AG04450 (cell line): ENCODE measurements around the gene PIGZ. TPM values are rescaled to one million over a fixed set of nuclear protein-coding genes. Genes with fewer than 3 reads are reported as not detected.

Experiments used
- CTCF ChIA-PET: fragments of 300-600, 350-600 bp; formaldehyde crosslinking; extraction: SDS; loops from one replicate; lab custom pipeline; 2022; ENCODE audit warnings: antibody characterized with exemption, inconsistent platforms; lab: Charles Lee
- POLR2A ChIA-PET: fragments of 350-600 bp; formaldehyde crosslinking; extraction: SDS; loops from one replicate; lab custom pipeline; 2021; ENCODE audit warnings: antibody characterized with exemption, inconsistent platforms; lab: Yijun Ruan, JAX
- DNase-seq: peaks from one replicate; pipeline ENCODE4 v3.0.0-alpha.2; 2011; ENCODE audit warnings: low read depth, low spot score
- H3K27ac ChIP-seq: one replicate; pipeline ENCODE4 v1.5.1; 2012; ENCODE audit warnings: low read depth, low read length, control low read depth
- H3K27me3 ChIP-seq: one replicate; pipeline ENCODE4 v1.6.0; 2012; ENCODE audit warnings: low read length; ENCODE audit not compliant: control insufficient read depth, insufficient read depth
- H3K4me3 ChIP-seq: 2 replicates; pipeline ENCODE4 v1.5.1; 2011; ENCODE audit warnings: mild to moderate bottlenecking, low read depth, low read length, control low read depth
- H3K9me3 ChIP-seq: 2 replicates; pipeline ENCODE4 v1.5.1; 2012; ENCODE audit warnings: low read length; ENCODE audit not compliant: control insufficient read depth, insufficient read depth
- CTCF ChIP-seq: IDR thresholded peaks from 2 replicates; pipeline ENCODE4 v1.5.1; 2011; ENCODE audit warnings: low read depth, low read length, control low read depth, inconsistent platforms
- polyA plus RNA-seq: library from polyadenylated mRNA; depleted of rRNA; stranded (reverse); fragments of >200 nt; gene quantifications from 2 replicates; pipeline ENCODE4 v1.2.3, GENCODE V29; 2011

The PIGZ gene
- polyA plus RNA-seq, 1 experiment: 0.15 TPM

GRCh38 chr3:196954832-196955231, 13.8 kb downstream of the PIGZ start:
- Histone ChIP-seq H3K27ac (no peak overlapping the region), H3K4me3 (no peak overlapping the region), H3K9me3 (no peaks in the 10 kb centered on the region), H3K27me3 (peaks cover 23% of the 10 kb centered on the region)
- TF ChIP-seq CTCF: no peak
- ChIA-PET POLR2A (interaction anchor here (0.6 kb wide), 1 partner anchor 336 kb away, joined by 3 read pairs; no protein-coding TSS in a partner anchor), CTCF (interaction anchor here (0.9 to 1.1 kb wide), 2 partner anchors 15 to 269 kb away, joined by 3 read pairs; no protein-coding TSS in a partner anchor)
- no peak for DNase-seq

- ChIA-PET POLR2A (no interaction called here), CTCF (interaction anchor here (0.6 to 1.6 kb wide), 2 partner anchors 10 to 18 kb away, joined by 4 read pairs; no protein-coding TSS in a partner anchor)
- no peak overlapping the region for H3K27ac ChIP-seq
- H3K27me3 ChIP-seq: peaks cover 13% of the 10 kb centered on the region
- no peak for DNase-seq
- no peak overlapping the region for H3K4me3 ChIP-seq
- no peak for TF ChIP-seq CTCF
- H3K9me3 ChIP-seq: no peaks in the 10 kb centered on the region
Observed at GRCh38 chr3:196951371-196951770, 17.3 kb downstream of the PIGZ start.

- Histone ChIP-seq H3K9me3 (no peaks in the 10 kb centered on the region), H3K27me3 (peaks cover 13% of the 10 kb centered on the region), H3K27ac (no peak overlapping the region), H3K4me3 (no peak overlapping the region)
- CTCF ChIA-PET: interaction anchor here (1.1 to 1.6 kb wide), 2 partner anchors 20 to 112 kb away, joined by 3 to 4 read pairs; no protein-coding TSS in a partner anchor
- no peak for TF ChIP-seq CTCF
- no peak for DNase-seq
- POLR2A ChIA-PET: interaction anchor here (0.6 kb wide), 1 partner anchor 384 kb away, joined by 4 read pairs; no protein-coding TSS in a partner anchor
Observed at GRCh38 chr3:196949750-196950149, 18.9 kb downstream of the PIGZ start.

DNA sequence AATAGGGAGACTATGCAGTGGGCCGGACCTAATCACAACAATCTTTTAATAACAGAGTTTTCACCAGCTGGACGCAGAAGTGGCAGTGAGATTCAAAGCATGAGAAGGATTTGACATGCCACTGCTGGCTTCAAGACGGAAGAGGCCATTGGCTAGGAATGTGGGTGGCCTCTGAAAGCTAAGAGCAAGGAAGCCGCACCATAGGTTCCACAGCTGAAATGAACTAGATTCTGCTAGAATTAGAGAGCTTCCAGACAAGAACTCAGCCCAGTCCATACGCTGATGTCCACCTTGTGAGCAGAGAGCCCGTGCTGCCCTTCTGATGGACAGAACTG, 19.4 kb downstream of the PIGZ start:
- peaks cover 13% of the 10 kb centered on the region for H3K27me3 ChIP-seq
- H3K4me3 ChIP-seq: no peak overlapping the region
- ChIA-PET CTCF (interaction anchor here (1.0 to 1.1 kb wide), 2 partner anchors 80 to 112 kb away, joined by 3 read pairs; partner anchors contain the start of gene MELTF), POLR2A (interaction anchor here (0.6 kb wide), 1 partner anchor 383 kb away, joined by 4 read pairs; no protein-coding TSS in a partner anchor)
- H3K27ac ChIP-seq: no peak overlapping the region
- no peak for DNase-seq
- H3K9me3 ChIP-seq: no peaks in the 10 kb centered on the region
- no peak for TF ChIP-seq CTCF

DNA sequence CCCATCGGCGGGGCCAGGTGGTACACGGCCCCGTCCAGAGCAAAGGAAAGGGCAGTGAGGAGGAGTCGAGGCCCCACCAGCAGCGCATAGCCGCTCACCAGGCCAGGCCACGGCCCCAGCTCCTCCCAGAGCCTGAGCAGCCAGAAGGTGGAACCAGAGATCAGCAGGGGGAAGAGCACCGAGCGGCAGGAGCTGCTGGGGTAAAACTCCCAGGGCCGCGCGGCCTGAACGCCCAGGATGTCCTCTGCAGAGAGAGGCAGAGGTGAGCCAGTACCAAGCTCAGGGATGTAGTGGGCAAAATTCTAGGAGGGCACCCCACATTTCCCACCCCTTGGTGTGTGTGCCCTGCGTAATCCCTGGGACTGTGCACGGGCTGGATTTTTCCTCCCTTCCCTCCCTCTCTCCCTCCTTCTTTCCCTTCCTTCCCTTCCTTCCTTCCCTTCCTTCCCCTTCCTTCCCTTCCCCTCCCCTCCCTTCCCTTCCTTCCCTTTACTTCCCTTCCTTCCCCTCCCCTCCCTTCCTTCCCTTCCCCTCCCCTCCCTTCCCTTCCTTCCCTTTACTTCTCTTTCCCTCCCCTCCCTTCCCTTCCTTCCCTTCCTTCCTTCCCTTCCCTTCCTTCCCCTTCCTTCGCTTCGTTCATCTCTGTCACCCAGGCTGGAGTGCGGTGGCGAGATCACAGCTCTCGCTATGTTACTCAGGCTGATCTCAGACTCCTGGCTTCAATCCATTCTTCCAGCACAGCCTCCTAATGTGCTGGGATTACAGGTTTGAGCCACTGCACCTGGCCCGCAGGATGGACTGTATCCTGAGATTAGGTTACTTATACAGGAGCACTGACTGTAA, 20.0 kb downstream of the PIGZ start:
- Histone ChIP-seq H3K27ac (no peak overlapping the region), H3K4me3 (no peak overlapping the region), H3K27me3 (peaks cover 13% of the 10 kb centered on the region), H3K9me3 (no peaks in the 10 kb centered on the region)
- TF ChIP-seq CTCF: peak; percentile 15; the same call in 1 of the 2 replicates
- POLR2A ChIA-PET: interaction anchor here (0.6 kb wide), 1 partner anchor 383 kb away, joined by 4 read pairs; no protein-coding TSS in a partner anchor
- CTCF ChIA-PET: interaction anchor here (0.6 to 1.1 kb wide), 3 partner anchors 80 to 240 kb away, joined by 3 read pairs; partner anchors contain the start of gene MELTF
- DNase-seq: no peak
